Activated CD4-positive, alpha-beta T cell treated with anti-CD3 and anti-CD28 coated beads for 48 hours (primary cell): Measurements from ENCODE around the gene ATP7A.
"Not testable (repeated sequence)": the region's sequence is repeated elsewhere in the genome, so short reads cannot be mapped to it uniquely, and the experiment has no call there.

Experiments
- DNase-seq: peaks from one replicate; pipeline ENCODE4 v3.0.0-alpha.2; 2020

Gene ATP7A

DNA sequence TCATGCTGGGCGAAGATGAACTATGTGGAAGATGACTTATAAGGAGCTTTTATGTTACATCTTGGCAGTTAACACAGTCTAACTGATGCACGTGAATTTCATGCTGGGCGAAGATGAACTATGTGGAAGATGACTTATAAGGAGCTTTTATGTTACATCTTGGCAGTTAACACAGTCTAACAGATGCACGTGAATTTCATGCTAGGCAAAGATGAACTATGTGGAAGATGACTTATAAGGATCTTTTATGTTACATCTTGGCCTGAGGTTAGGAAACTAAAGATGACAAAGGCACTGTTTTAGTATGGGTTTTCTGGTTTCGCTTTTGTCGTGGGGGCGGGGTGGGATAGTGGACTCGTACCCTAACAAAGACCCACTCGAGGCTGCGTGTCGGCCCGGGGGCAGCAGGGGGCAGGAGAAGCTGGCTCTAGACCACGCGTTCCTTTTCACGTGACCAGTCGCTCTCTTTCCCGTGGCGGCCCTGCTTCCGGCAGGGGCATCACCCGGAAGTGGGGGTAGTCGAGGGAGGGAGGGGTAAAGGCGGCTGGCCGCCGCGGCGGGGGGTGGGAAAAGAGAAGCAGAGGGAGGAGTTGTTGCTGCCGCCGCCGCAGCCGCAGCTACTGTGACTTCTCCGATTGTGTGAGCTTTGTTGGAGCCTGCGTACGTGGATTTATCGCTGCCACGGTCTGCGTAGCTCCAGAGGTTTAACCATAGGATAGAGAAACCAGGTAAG, at the start of gene ATP7A:
Gene ATP7A, plus strand, starts transcription at position 586 of the 733 bp plus-strand sequence. CDS start 60,949 bp downstream, outside the sequence.
- DNase-seq: peak; percentile 93

GRCh38 chrX:77875372-77875771, 35.1 kb upstream of the ATP7A start:
- DNase-seq: no peak

- DNase-seq: not testable (repeated sequence)
These were observed 29.1 kb upstream of the ATP7A start for GRCh38 chrX:77881418-77881817.

DNA sequence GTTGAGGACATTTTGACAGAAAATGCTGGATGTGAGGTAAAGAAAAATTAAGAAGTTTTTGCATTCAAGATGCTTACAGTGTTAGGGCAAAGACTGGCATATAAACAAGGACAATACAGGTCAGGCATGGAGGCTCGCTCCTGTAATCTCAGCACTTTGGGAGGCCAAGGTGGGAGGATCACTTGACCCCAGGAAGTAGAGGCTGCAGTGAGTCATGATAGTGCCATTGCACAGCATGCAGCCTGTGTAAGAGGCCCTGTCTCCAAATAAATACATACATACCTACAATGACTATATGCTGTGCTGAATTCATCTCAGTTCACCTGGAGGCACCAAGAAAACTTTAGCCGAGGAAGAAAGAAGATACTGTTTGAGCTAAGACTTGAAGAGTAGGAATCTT, 17.6 kb upstream of the ATP7A start:
- DNase-seq: no peak

- no peak for DNase-seq
These were observed 16.8 kb upstream of the ATP7A start for GRCh38 chrX:77893713-77894112.

DNA sequence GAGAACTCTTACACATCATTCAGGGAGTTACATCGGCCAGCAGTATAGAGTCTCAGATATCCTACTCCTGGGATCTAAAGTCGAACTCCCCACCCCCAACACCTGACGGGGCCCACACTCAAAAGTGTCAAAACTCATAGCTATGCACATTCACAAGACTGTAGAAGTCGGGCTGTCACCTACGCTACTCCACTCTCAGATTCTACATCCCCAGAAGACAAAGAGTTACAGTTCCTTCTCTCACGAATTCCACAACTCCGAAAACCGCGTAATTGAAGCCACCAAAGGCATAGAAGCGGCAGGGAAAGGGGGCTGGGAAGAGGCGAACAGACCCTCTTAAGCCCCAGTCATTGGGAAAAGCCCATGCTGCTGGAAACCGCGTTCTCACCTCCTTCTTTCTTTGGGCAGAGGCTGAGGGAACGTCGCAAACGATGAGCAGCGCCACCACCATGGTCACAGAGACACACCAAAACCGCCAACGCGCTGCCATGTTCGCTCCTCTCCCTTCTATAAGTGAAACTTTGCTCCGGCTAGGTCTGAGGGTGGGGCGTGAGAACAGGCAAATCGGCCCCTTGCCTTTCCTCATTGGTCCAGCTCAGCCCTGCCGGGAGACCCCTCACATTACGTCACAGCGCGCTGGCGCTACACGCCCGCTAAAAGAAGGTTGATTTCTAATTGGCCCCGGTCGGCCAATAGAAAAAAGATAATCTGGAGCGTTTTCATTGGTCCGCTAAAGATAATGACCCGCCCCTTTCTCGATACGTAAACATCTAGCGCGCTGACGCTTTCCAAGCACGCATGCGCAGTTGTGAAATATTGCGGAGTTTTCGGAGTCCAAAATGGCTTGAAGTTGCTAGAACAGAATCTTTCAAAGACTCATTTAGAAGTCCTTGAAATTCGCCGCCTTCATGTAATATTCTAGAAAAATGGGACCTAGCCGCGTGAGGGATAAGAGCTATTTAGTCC, 15.3 kb upstream of the ATP7A start, which contains the start of gene MAGT1:
Gene MAGT1, minus strand, starts transcription at position 515 of the 966 bp plus-strand sequence. Its CDS starts 25 bp downstream, at position 490.
- DNase-seq: peak; percentile 91

DNA sequence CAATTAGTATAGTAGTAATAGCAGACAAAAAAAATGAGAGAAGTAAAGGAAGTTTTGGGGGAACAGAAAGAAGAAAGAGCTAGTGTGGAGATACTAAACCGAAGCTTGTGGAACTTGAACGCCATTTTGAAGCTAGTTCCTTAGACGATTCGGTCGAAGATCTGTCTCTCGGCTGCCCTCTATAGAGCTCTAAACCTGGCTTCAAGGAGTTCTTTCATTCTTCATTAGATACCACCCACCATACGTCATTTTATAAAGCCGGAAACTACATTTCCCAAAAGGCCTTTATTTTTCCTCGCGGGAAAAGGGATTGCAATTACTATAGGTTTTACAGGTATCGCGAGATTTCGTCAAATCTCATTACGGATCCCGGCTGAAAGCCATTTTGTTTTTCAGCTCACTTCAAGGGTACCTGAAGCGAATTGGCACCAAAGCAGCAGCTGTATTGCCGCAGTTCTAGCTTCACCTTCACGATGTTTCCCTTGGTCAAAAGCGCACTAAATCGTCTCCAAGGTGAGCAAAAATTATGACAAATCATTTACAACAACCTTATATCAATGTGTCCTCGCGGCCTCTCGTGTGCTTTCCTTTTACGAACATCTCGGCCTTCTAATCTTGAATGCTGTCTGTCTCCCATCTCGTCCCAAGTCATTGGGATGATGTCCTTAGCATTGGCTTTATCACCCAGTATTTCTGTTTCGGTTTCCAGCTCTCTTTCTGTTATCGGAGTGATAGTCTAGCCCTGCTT, 11.2 kb upstream of the ATP7A start, which contains the start of gene COX7B:
Gene COX7B, plus strand, starts transcription at position 388 of the 748 bp plus-strand sequence. Its CDS starts 86 bp downstream, at position 474.
- peak; percentile 64 for DNase-seq

DNA sequence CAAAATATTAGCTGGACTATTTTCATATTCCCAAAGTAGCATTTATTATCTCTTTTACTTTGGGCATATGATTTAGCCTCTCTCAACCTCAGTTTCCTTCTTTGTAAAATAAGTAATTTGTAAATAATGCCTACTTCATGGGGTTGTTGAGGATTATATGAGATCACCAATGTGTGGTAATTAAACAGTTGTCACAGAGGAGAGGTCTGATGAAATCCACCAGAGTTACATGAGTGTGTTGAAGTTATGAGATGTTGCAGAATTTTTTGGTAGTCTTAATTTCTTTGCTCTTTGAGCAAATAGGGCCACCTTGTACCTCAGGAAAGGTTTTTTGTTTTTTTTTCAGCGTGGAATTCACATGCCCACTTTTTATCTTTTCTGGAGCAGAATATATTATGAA, 9.8 kb upstream of the ATP7A start:
- DNase-seq: no peak

DNA sequence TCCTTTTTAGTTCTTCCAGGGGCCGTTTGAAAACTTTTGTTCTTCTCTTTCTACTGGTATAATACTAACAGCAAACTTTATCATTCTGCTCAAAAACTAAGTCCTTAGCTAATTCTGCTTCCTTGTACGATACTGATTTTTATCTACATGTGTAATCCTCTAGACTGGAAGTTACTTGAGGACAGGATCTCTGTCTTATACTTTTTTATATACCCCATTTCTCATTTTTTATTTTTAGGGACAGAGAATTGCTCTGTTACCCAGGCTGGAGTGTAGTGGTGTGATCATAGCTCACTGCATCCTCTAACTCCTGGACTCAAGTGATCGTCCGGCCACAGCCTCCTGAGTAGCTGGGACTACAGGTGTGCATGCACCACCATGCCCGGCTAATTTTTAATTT, 9.0 kb upstream of the ATP7A start:
- no peak for DNase-seq

DNA sequence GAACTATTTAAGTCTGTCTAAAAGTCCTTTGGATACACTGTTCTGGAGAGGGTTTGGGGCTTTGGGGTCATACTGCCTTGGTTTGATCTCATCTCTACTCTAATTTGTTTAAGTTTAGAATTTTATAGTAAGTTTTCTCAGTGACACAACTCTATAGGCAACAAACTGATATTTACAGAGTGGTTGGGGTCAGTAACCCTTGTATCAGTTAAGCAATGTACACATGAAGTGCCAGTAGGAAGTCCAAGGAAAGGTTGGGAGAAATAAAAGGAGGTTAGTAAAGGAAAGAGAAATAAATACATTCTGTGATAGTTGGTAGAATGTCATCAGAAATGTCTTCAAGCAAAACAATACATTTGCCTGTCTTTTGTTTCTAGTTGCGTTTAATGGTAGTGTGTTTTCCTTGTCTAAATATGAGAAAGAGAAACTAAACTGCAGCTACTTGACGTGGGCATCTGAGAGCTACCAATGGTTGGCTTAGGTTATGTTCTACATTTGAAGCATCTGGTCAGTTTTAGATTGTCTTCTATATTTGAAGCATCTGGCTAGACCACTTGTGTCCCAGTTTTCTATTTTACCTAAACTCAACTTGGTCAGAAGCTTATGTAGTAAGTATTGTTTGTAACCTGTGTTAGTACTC, 6.9 kb downstream of the ATP7A start:
- no peak for DNase-seq

- no peak for DNase-seq
These were observed 8.1 kb downstream of the ATP7A start for GRCh38 chrX:77918568-77918967.

GRCh38 chrX:77919370-77919769, 8.9 kb downstream of the ATP7A start:
- not testable (repeated sequence) for DNase-seq

DNA sequence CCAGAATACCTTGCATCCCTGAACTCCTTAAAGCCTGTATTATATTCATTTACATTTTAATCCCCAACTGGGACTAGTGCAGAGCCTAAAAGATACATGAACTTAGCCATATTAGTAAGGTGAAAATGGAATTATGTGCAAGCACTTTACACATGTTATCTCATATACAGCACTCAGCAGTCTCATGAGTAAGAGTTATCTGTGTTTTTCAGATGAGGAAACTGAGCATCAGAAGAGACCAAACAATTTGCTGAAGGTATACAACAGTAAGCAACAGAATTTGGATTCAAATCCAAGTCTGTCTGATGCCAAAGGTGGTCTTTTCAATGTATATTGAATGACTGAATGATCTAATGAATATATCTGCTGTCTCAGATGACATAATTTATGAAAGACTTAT, 12.3 kb downstream of the ATP7A start:
- no peak for DNase-seq

DNA sequence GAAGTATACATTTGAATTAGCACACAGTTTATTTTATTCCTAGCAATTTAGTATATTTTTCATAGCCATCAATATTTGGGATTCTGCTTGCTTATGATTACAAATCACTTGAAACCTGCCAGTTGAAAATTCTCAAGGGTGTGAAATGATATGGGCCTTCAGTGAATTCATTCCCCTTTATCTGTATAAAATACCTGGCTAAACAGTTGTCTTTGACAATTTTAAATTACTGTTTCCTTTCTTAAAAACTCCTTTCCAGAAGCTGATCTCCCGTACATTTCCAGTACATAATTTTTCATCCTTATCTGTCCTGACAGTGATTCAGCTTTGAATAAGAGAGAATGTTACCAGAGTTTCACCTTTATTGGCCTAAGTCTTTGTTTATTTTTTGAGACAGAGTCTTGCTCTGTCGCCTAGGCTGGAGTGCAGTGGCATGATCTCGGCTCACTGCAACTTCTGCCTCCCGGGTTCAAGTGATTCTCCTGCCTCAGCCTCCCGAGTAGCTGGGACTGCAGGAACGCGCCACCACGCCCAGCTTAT, 13.9 kb downstream of the ATP7A start:
- DNase-seq: no peak

- no peak for DNase-seq
These were observed 15.3 kb downstream of the ATP7A start for GRCh38 chrX:77925764-77926163.

GRCh38 chrX:77930581-77930980, 20.1 kb downstream of the ATP7A start:
- DNase-seq: no peak

- DNase-seq: no peak
These were observed 25.4 kb downstream of the ATP7A start for GRCh38 chrX:77935886-77936285.

- no peak for DNase-seq
These were observed 25.8 kb downstream of the ATP7A start for GRCh38 chrX:77936299-77936698.

- no peak for DNase-seq
These were observed 26.8 kb downstream of the ATP7A start for GRCh38 chrX:77937291-77937690.

GRCh38 chrX:77938083-77938680, 27.7 kb downstream of the ATP7A start:
- no peak for DNase-seq

DNA sequence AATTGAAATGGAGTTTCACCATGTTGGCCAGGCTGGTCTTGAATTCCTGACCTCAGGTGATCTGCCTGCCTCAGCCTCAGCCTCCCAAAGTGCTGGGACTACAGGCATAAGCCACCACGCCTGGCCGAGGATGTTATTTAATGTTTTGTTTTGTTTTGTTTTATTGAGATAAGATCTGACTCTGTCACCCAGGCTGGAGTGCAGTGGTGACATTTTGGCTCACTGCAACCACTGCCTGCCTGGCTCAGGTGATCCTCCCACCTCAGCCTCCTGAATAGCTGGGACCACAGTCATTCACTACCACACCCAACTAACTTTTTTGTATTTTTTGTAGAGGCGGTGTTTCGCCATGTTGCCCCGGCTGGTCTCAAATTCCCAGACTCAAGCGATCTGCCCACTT, 34.5 kb downstream of the ATP7A start:
- not testable (repeated sequence) for DNase-seq
